Activated T-cell treated with anti-CD3 and anti-CD28 coated beads, Interleukin-2, amount 50 U/mL, for 4 hours (primary cell): Measurements from ENCODE around the gene ADNP. TPM values are rescaled to one million over a fixed set of nuclear protein-coding genes. Genes with fewer than 3 reads are reported as not detected.
A peak's percentile ranks its signal among the peaks of the same experiment; 100 is the strongest.

ENCODE experiments used
- ATAC-seq, 2 donors: fragments of 200-7000 bp; cut with Tn5 transposase; one replicate each; pipeline ENCODE4 v1.10.0; 2021
- DNase-seq: peaks from one replicate; pipeline ENCODE4 v3.0.0-alpha.2; 2020
- H3K27me3 Mint-ChIP-seq: one replicate; pipeline ENCODE4 v1.8.0; 2021; ENCODE audit warnings: low read depth, mixed read lengths
- H3K36me3 Mint-ChIP-seq: one replicate; pipeline ENCODE4 v1.8.0; 2022; ENCODE audit warnings: mixed read lengths; ENCODE audit not compliant: insufficient read depth
- H3K4me1 Mint-ChIP-seq: one replicate; pipeline ENCODE4 v1.8.0; 2021; ENCODE audit warnings: low read depth, mixed read lengths
- H3K4me3 Mint-ChIP-seq: one replicate; pipeline ENCODE4 v1.8.0; 2021; ENCODE audit warnings: mild to moderate bottlenecking, moderate library complexity, mixed read lengths
- H3K9me3 Mint-ChIP-seq: one replicate; pipeline ENCODE4 v1.8.0; 2021; ENCODE audit warnings: mixed read lengths
- total RNA-seq, 3 donors: library from RNA; stranded (reverse); gene quantifications; one replicate each; pipeline ENCODE4 v1.2.1, GENCODE V29; 2021

Gene ADNP
- total RNA-seq, 3 donors from 2014 or later: 55.0 to 59.6 (median 55.2) TPM

DNA sequence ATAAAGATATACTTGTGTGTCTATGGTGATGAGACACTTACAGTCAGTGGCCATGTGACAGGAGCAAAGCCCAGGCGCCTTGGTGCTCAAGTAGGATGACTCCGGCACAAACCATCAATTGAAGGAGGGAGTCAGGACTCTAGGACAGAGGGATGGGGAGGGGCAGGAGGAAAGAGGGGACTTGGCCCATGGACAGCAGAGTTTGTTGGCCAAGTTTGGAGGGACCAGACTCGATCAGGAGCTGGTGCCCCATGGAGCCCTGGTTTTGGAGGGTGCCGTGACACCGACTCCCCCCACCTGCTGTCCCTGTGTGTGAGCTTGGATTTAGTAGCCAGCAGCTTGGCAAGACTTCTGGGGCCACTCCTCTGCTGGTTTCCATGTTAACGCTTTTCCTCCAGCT is 66.1 kb downstream of the ADNP start:
- H3K27me3 Mint-ChIP-seq: no peaks in the 10 kb centered on the region
- no peak for ATAC-seq
- H3K4me3 Mint-ChIP-seq: no peak overlapping the region
- DNase-seq: no peak
- H3K4me1 Mint-ChIP-seq: no peaks in the 10 kb centered on the region
- no peaks in the 10 kb centered on the region for H3K9me3 Mint-ChIP-seq
- H3K36me3 Mint-ChIP-seq: no peaks in the 10 kb centered on the region

GRCh38 chr20:50862546-50862945 is 68.7 kb downstream of the ADNP start:
- no peak overlapping the region for H3K4me3 Mint-ChIP-seq
- H3K9me3 Mint-ChIP-seq: no peaks in the 10 kb centered on the region
- ATAC-seq (no peak), DNase-seq (no peak)
- no peaks in the 10 kb centered on the region for H3K4me1 Mint-ChIP-seq
- H3K36me3 Mint-ChIP-seq: no peaks in the 10 kb centered on the region
- H3K27me3 Mint-ChIP-seq: no peaks in the 10 kb centered on the region

DNA sequence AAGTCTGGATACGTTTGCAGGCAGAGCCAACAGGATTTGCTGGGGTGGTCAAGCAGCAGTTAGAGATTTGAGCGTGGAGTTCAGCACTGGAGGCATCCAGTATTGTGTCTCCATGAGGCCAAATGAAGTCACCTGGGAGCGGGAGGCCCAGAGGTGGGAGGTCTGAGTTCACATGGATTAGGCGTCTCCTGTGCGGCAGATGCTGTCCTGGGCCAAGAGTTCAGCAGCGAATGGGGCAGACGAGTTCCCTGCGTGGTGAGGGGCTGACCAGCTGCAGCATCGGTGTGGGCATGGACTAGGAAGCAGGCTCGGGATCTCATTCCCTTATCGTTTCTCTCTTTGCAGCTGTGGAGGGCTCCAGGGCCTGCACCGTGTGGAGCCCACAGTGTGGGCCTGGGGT is 70.2 kb downstream of the ADNP start:
- H3K9me3 Mint-ChIP-seq: no peaks in the 10 kb centered on the region
- no peaks in the 10 kb centered on the region for H3K36me3 Mint-ChIP-seq
- H3K4me3 Mint-ChIP-seq: no peak overlapping the region
- no peak for ATAC-seq
- no peak for DNase-seq
- H3K4me1 Mint-ChIP-seq: no peaks in the 10 kb centered on the region
- H3K27me3 Mint-ChIP-seq: no peaks in the 10 kb centered on the region

DNA sequence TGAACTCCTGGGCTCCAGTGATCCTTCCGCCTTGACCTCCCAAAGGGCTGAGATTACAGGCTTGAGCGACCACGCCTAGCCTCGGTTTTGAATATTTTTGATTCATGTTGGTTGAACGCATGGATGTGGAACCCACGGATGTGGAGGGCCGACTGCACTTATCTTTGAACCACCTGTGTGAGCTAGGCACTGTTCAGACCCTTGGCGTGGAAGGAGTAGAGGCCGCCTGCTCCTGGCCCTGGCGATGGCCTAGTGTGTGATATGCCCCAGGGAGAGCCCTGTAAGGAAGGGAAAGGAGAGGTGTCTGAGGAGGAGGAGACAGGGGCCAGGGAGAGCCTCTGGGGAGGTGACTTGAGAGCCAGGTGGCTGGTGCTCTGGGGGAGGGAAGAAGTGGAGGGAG is 72.1 kb downstream of the ADNP start:
- Mint-ChIP-seq H3K4me3 (no peak overlapping the region), H3K9me3 (no peaks in the 10 kb centered on the region), H3K36me3 (peaks cover 4% of the 10 kb centered on the region), H3K27me3 (no peaks in the 10 kb centered on the region), H3K4me1 (no peaks in the 10 kb centered on the region)
- ATAC-seq: no peak
- DNase-seq: no peak

DNA sequence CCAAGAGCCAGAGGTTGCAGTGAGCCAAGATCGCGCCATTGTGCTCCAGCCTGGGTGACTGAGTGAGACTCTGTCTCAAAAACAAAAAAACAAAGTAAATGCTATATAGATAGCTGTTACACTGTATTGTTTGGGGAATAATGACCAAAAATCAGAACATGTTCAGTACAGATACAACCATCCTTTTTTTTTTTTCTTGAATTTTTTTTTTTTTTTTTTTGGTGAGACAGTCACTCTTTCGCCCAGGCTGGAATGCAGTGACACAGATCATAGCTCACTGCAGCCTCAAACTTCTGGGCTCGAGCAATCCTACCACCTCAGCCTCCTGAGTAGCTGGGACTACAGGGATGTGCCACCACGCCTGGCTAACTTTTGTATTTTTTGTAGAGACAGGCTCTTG is 72.7 kb downstream of the ADNP start:
- ATAC-seq (no peak), DNase-seq (no peak)
- Mint-ChIP-seq H3K36me3 (peaks cover 4% of the 10 kb centered on the region), H3K4me1 (no peaks in the 10 kb centered on the region), H3K4me3 (no peak overlapping the region), H3K9me3 (no peaks in the 10 kb centered on the region), H3K27me3 (no peaks in the 10 kb centered on the region)

- ATAC-seq (no peak), DNase-seq (no peak)
- no peak overlapping the region for H3K4me3 Mint-ChIP-seq
Observed at GRCh38 chr20:50857348-50857747, 73.9 kb downstream of the ADNP start.

DNA sequence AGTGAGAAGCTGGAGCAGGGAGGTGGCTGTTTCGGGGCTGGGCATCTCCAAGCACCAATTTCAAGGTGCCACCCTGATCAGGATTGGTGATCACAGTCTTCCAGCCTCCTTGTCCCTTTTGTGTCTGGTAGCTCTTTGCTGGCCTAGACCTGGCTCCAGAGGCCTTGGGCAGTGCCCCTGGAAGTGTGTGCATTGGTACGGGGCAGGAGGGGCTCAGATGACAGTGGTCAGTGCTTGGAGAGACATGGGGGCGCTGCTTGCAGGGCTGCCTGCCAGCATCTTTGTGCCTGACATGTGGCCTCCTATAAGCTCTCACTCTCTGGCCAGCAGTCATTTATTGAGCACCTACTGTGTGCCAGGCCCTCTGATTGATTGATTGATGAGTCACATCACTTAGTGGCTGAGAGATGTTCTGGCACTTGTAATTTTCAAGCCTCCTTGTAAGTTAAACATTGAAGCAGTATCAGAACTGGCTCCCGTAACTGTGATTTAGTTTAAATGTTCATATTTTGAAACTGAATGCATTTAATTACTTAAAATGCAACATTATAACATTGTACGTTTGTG is 74.7 kb downstream of the ADNP start:
- no peaks in the 10 kb centered on the region for H3K27me3 Mint-ChIP-seq
- peaks cover 4% of the 10 kb centered on the region for H3K36me3 Mint-ChIP-seq

More at GRCh38 chr20:50857348-50857747, 73.9 kb downstream of the ADNP start:
- Mint-ChIP-seq H3K36me3 (peaks cover 4% of the 10 kb centered on the region), H3K4me1 (no peaks in the 10 kb centered on the region), H3K27me3 (no peaks in the 10 kb centered on the region), H3K9me3 (no peaks in the 10 kb centered on the region)

GRCh38 chr20:50855498-50856474 is 75.5 kb downstream of the ADNP start:
- no peaks in the 10 kb centered on the region for H3K27me3 Mint-ChIP-seq
- ATAC-seq (no peak), DNase-seq (no peak)
- H3K4me3 Mint-ChIP-seq: no peak overlapping the region
- no peaks in the 10 kb centered on the region for H3K4me1 Mint-ChIP-seq
- H3K9me3 Mint-ChIP-seq: no peaks in the 10 kb centered on the region
- H3K36me3 Mint-ChIP-seq: peaks cover 4% of the 10 kb centered on the region

More for the DNA sequence above, 74.7 kb downstream of the ADNP start:
- ATAC-seq (no peak), DNase-seq (no peak)
- Mint-ChIP-seq H3K4me1 (no peaks in the 10 kb centered on the region), H3K9me3 (no peaks in the 10 kb centered on the region), H3K4me3 (no peak overlapping the region)

DNA sequence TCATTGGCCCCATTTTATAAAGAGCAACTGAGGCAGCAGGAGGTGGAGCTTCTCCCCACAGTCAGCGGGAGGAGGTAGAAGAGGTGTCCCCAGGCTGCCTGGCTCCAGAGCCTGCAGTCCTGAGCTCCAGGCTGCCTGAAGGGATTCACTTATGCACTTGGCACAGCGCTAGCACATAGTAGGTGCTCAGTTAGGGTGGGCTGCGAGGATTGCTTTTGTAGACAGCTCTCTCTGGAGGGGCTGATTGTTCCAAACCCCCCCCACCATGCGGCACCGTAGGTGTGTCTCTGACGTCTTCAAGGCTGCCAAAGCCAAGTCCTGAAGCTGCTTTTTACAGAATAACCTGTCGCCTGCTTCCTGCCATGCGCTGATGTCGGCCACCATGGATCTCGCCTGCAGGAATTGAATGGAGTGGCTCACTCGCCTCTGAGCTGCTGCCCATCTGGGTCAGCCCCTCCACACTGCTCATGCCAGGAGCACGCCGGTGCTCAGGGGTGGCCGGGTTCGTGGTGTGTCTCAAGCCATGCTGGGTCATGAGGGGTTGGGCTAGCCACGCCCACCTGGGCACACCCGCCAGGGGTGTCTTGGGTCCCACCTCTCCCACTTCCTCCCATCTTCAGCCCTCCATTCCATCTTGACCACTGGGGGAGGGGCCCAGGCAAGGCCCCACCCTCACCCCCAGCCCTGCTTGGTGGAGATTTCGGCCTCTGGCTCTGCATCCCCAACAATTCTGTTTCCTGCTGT is 76.6 kb downstream of the ADNP start:
- ATAC-seq (no peak), DNase-seq (no peak)
- Mint-ChIP-seq H3K27me3 (no peaks in the 10 kb centered on the region), H3K4me1 (peaks cover 1% of the 10 kb centered on the region), H3K36me3 (peaks cover 4% of the 10 kb centered on the region), H3K9me3 (no peaks in the 10 kb centered on the region), H3K4me3 (no peak overlapping the region)

GRCh38 chr20:50852085-50852484 is 79.2 kb downstream of the ADNP start:
- Mint-ChIP-seq H3K4me3 (no peak overlapping the region), H3K4me1 (peaks cover 1% of the 10 kb centered on the region), H3K36me3 (peaks cover 4% of the 10 kb centered on the region), H3K27me3 (no peaks in the 10 kb centered on the region), H3K9me3 (no peaks in the 10 kb centered on the region)
- no peak for DNase-seq
- ATAC-seq: no peak

GRCh38 chr20:50850721-50851286 is 80.4 kb downstream of the ADNP start:
- Mint-ChIP-seq H3K27me3 (no peaks in the 10 kb centered on the region), H3K9me3 (no peaks in the 10 kb centered on the region), H3K36me3 (peaks cover 4% of the 10 kb centered on the region), H3K4me3 (no peak overlapping the region), H3K4me1 (peaks cover 1% of the 10 kb centered on the region)
- DNase-seq (no peak), ATAC-seq (peak; percentile 27 to 32)

- ATAC-seq (no peak), DNase-seq (no peak)
- no peaks in the 10 kb centered on the region for H3K36me3 Mint-ChIP-seq
- H3K9me3 Mint-ChIP-seq: no peaks in the 10 kb centered on the region
- H3K4me3 Mint-ChIP-seq: no peak overlapping the region
- peaks cover 5% of the 10 kb centered on the region for H3K4me1 Mint-ChIP-seq
- no peaks in the 10 kb centered on the region for H3K27me3 Mint-ChIP-seq
Observed at GRCh38 chr20:50848846-50849673, 82.2 kb downstream of the ADNP start.

- H3K9me3 Mint-ChIP-seq: no peaks in the 10 kb centered on the region
- H3K4me1 Mint-ChIP-seq: peaks cover 5% of the 10 kb centered on the region
- DNase-seq (no peak), ATAC-seq (no peak)
- H3K36me3 Mint-ChIP-seq: no peaks in the 10 kb centered on the region
- no peaks in the 10 kb centered on the region for H3K27me3 Mint-ChIP-seq
- H3K4me3 Mint-ChIP-seq: no peak overlapping the region
Observed at GRCh38 chr20:50848341-50848808, 82.9 kb downstream of the ADNP start.
